Osteoblast (primary cell): Measurements from ENCODE around the gene PHF12. TPM values are rescaled to one million over a fixed set of nuclear protein-coding genes. Genes with fewer than 3 reads are reported as not detected.

ENCODE experiments used
- DNase-seq: peaks from one replicate; pipeline ENCODE4 v3.0.0; 2011; ENCODE audit warnings: low spot score, mixed read lengths; ENCODE audit not compliant: insufficient read length; ENCODE audit errors: missing footprints
- H2AFZ ChIP-seq: 2 replicates; pipeline ENCODE4 v1.6.0; 2011; ENCODE audit warnings: mild to moderate bottlenecking, low read length
- H3K27ac ChIP-seq: 2 replicates; pipeline ENCODE4 v1.5.1; 2011; ENCODE audit warnings: mild to moderate bottlenecking, low read depth, low read length, moderate library complexity
- H3K27me3 ChIP-seq: 2 replicates; pipeline ENCODE4 v1.6.0; 2012; ENCODE audit warnings: mild to moderate bottlenecking, control low read depth, inconsistent platforms, low read length, moderate library complexity; ENCODE audit not compliant: insufficient read depth
- H3K36me3 ChIP-seq: 2 replicates; pipeline ENCODE4 v1.5.1; 2011; ENCODE audit warnings: mild to moderate bottlenecking, low read length, control low read depth, moderate library complexity; ENCODE audit not compliant: insufficient read depth
- H3K4me1 ChIP-seq: 2 replicates; pipeline ENCODE4 v1.5.1; 2011; ENCODE audit warnings: mild to moderate bottlenecking, low read length, control low read depth, moderate library complexity; ENCODE audit not compliant: insufficient read depth
- H3K4me2 ChIP-seq: 2 replicates; pipeline ENCODE4 v1.6.0; 2011; ENCODE audit warnings: mild to moderate bottlenecking, low read length; ENCODE audit not compliant: insufficient read depth
- H3K4me3 ChIP-seq: fragments of 200-600 bp; sonication (generic); 3 replicates; pipeline ENCODE4 v1.5.1; 2012; ENCODE audit warnings: mild to moderate bottlenecking, low read length, inconsistent platforms; ENCODE audit not compliant: insufficient read depth
- H3K79me2 ChIP-seq: 2 replicates; pipeline ENCODE4 v1.6.0; 2012; ENCODE audit warnings: mild to moderate bottlenecking, low read length, control low read depth, inconsistent platforms; ENCODE audit not compliant: insufficient read depth
- H3K9me3 ChIP-seq: 2 replicates; pipeline ENCODE4 v1.5.1; 2011; ENCODE audit warnings: low read depth, low read length, control low read depth
- H4K20me1 ChIP-seq: 2 replicates; pipeline ENCODE4 v1.6.0; 2012; ENCODE audit warnings: mild to moderate bottlenecking, low read length, control low read depth; ENCODE audit not compliant: insufficient read depth
- CTCF ChIP-seq: IDR thresholded peaks from 2 replicates; pipeline ENCODE4 v1.5.1; 2011; ENCODE audit warnings: mild to moderate bottlenecking, low read depth, low read length, moderate library complexity; ENCODE audit errors: extremely low read depth
- total RNA-seq: library from RNA; depleted of rRNA; stranded (reverse); fragments of >200 nt; gene quantifications from 2 replicates; pipeline ENCODE4 v1.2.3, GENCODE V29; 2012

Gene PHF12
- total RNA-seq, 1 donor, result 26.8 TPM

- H4K20me1 ChIP-seq, result peaks cover 77% of the 10 kb centered on the region
Observed at GRCh38 chr17:28940675-28941074, 10.6 kb downstream of the PHF12 start.

GRCh38 chr17:28940142-28940541 is 11.2 kb downstream of the PHF12 start:
- no peak for TF ChIP-seq CTCF
- DNase-seq, result no peak
- Histone ChIP-seq H3K4me1 (peaks cover 30% of the 10 kb centered on the region), H3K9me3 (no peaks in the 10 kb centered on the region), H3K4me2 (no peak overlapping the region), H4K20me1 (peaks cover 76% of the 10 kb centered on the region), H3K27ac (no peak overlapping the region), H3K27me3 (no peaks in the 10 kb centered on the region), H3K79me2 (peaks cover 100% of the 10 kb centered on the region), H2AFZ (no peak overlapping the region), H3K36me3 (peaks cover 14% of the 10 kb centered on the region), H3K4me3 (no peak overlapping the region)

More at GRCh38 chr17:28940675-28941074, 10.6 kb downstream of the PHF12 start:
- Histone ChIP-seq H3K27ac (no peak overlapping the region), H3K36me3 (peaks cover 14% of the 10 kb centered on the region), H3K4me1 (peaks cover 36% of the 10 kb centered on the region), H3K4me2 (no peak overlapping the region), H3K4me3 (no peak overlapping the region), H3K9me3 (no peaks in the 10 kb centered on the region), H3K79me2 (peaks cover 100% of the 10 kb centered on the region), H3K27me3 (no peaks in the 10 kb centered on the region), H2AFZ (no peak overlapping the region)
- DNase-seq, result no peak
- TF ChIP-seq CTCF, result no peak

DNA sequence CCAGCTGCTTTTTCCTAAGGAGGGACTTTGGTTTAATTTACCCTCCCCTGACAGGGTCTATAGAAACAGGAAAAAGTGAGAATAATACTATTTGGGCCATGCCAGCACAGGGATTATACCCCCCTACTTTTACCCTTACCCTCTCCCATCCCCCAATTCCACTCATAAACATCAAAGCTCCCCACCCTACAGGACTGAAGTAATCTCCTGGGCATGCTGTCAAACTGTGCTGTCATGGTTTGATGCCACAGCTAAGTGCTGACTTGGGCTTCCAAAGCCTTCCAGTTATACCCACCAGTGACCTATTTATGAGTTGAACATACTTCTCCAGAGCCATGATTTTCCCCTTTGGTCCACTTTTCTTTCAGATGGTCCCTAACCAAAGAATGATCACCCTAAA is 12.8 kb downstream of the PHF12 start:
- Histone ChIP-seq H3K9me3 (no peaks in the 10 kb centered on the region), H3K4me3 (no peak overlapping the region), H3K27me3 (no peaks in the 10 kb centered on the region), H3K27ac (peak overlapping the region; percentile 32), H2AFZ (no peak overlapping the region), H4K20me1 (peaks cover 81% of the 10 kb centered on the region), H3K36me3 (peaks cover 14% of the 10 kb centered on the region), H3K4me2 (no peak overlapping the region), H3K79me2 (peaks cover 98% of the 10 kb centered on the region), H3K4me1 (peaks cover 25% of the 10 kb centered on the region)
- TF ChIP-seq CTCF, result no peak
- no peak for DNase-seq

- peaks cover 25% of the 10 kb centered on the region for H3K4me1 ChIP-seq
- no peak for DNase-seq
- H3K4me2 ChIP-seq, result no peak overlapping the region
- peaks cover 6% of the 10 kb centered on the region for H3K36me3 ChIP-seq
- no peak for TF ChIP-seq CTCF
- H3K27me3 ChIP-seq, result no peaks in the 10 kb centered on the region
- peak overlapping the region; percentile 67 for H3K27ac ChIP-seq
- H3K4me3 ChIP-seq, result no peak overlapping the region
- no peaks in the 10 kb centered on the region for H3K9me3 ChIP-seq
- peaks cover 98% of the 10 kb centered on the region for H3K79me2 ChIP-seq
- peaks cover 82% of the 10 kb centered on the region for H4K20me1 ChIP-seq
- H2AFZ ChIP-seq, result no peak overlapping the region
Observed at GRCh38 chr17:28937044-28937729, 14.1 kb downstream of the PHF12 start.
